ENCODE results near the gene LRWD1. TPM values are rescaled to one million over a fixed set of nuclear protein-coding genes. Genes with fewer than 3 reads are reported as not detected.

The LRWD1 gene
- total RNA-seq, 1 donor from 2014 or later: 16.1 TPM

DNA sequence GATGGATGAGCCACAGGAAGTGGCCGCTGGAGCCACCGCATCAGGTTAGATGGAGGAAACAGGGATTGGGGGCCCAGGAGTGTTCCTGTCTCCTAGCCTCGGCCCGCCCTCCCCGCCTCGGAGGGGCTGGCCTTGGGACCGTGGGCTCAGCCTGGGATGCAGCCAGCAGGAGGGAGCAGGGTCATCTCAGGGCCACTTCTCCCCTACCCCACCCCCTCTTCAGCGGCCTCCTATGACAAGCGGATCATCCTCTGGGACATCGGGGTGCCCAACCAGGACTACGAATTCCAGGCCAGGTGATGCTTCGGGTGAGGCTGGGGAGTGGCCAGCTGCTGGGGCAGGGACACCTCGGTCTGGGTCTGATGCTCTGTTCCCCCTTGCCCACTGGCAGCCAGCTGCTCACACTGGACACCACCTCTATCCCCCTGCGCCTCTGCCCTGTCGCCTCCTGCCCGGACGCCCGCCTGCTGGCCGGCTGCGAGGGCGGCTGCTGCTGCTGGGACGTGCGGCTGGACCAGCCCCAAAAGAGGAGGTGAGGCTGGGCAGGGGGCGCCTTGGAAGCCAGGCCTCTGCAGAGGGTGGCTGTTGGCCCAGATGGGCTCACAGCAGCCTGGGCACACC lies 4.7 kb downstream of the LRWD1 start:
- Mint-ChIP-seq H3K27ac (ENCODE audit: unreplicated experiment) (no peak overlapping the region), H3K27me3 (ENCODE audit: low read depth) (no peaks in the 10 kb centered on the region), H3K4me1 (ENCODE audit: low read depth) (peaks cover 10% of the 10 kb centered on the region), H3K36me3 (ENCODE audit: low read depth) (peaks cover 5% of the 10 kb centered on the region), H3K4me3 (ENCODE audit: unreplicated experiment) (no peak overlapping the region), H3K9me3 (ENCODE audit: low read depth) (no peaks in the 10 kb centered on the region)
- DNase-seq (ENCODE audit: low spot score): peak; percentile 83
- TF ChIP-seq, protein P1, sequence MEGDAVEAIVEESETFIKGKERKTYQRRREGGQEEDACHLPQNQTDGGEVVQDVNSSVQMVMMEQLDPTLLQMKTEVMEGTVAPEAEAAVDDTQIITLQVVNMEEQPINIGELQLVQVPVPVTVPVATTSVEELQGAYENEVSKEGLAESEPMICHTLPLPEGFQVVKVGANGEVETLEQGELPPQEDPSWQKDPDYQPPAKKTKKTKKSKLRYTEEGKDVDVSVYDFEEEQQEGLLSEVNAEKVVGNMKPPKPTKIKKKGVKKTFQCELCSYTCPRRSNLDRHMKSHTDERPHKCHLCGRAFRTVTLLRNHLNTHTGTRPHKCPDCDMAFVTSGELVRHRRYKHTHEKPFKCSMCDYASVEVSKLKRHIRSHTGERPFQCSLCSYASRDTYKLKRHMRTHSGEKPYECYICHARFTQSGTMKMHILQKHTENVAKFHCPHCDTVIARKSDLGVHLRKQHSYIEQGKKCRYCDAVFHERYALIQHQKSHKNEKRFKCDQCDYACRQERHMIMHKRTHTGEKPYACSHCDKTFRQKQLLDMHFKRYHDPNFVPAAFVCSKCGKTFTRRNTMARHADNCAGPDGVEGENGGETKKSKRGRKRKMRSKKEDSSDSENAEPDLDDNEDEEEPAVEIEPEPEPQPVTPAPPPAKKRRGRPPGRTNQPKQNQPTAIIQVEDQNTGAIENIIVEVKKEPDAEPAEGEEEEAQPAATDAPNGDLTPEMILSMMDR (IDR thresholded peaks at IDR 0.05): no peak

DNA sequence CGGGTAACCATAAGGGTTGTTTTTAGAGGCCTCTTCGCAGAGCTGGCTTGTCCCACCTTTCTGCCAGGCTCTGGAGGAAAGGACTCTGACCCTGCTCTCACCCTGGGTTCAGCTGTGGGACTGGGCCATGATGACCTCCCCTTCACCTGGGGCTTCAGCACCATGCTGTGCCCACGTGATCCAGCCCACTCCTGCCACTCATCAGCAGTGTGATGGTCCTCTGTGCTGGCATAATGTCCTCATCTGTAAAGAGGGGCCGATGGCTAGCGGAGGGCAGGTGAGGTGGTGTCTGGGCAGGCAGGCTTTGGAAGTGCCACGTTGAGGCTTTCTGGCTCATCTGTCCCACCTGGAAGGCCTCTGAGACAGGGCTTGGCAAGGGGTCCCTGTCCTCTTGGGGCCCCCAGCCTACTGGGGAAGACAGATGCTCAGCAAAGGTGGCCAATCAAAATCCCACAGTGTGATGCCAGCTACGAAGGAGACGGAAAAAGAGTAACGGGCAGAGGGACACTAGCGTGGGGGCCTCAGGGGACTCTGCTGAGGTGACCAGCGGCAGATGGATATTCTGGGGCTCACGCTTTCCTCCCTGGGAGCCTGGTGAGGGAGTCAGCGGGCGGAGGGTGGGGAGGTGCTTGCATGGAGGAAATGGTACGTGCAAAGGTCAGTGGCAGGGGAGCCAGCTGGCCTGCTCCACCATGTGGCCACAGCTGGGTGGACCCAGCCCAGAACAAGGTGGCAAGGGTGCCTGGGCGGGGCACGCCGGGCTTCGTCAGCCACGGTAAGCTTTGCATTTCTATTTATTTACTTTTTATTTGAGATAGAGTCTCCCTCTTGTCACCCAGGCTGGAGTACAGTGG lies 5.4 kb downstream of the LRWD1 start:
- peak; percentile 78 for DNase-seq (ENCODE audit: low spot score)
- Mint-ChIP-seq H3K36me3 (ENCODE audit: low read depth) (peaks cover 5% of the 10 kb centered on the region), H3K4me3 (ENCODE audit: unreplicated experiment) (no peak overlapping the region), H3K9me3 (ENCODE audit: low read depth) (no peaks in the 10 kb centered on the region), H3K27me3 (ENCODE audit: low read depth) (no peaks in the 10 kb centered on the region), H3K27ac (ENCODE audit: unreplicated experiment) (no peak overlapping the region), H3K4me1 (ENCODE audit: low read depth) (peaks cover 10% of the 10 kb centered on the region)
- TF ChIP-seq, protein P1 (IDR thresholded peaks at IDR 0.05): no peak

DNA sequence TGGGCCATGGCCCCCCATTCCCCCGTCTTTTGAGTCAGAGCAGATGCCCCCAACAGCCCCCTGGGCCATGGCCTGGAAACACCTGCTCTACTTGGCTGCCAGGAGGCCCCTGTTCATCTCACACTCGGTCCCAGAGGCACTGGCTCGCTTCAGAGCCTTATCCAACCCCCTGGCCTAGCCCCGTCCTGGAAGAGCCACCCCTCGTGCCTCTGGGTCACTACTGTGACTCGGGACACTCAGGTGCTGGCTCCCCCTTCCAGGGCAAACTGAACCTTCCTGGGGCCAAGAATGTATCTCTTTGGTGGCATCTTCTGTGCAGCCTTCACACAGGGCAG lies 7.0 kb downstream of the LRWD1 start:
- Mint-ChIP-seq H3K9me3 (ENCODE audit: low read depth) (no peaks in the 10 kb centered on the region), H3K4me1 (ENCODE audit: low read depth) (no peaks in the 10 kb centered on the region), H3K27me3 (ENCODE audit: low read depth) (no peaks in the 10 kb centered on the region), H3K27ac (ENCODE audit: unreplicated experiment) (no peak overlapping the region), H3K4me3 (ENCODE audit: unreplicated experiment) (no peak overlapping the region), H3K36me3 (ENCODE audit: low read depth) (peaks cover 5% of the 10 kb centered on the region)
- TF ChIP-seq, protein P1 (IDR thresholded peaks at IDR 0.05): no peak
- DNase-seq (ENCODE audit: low spot score): peak; percentile 77

DNA sequence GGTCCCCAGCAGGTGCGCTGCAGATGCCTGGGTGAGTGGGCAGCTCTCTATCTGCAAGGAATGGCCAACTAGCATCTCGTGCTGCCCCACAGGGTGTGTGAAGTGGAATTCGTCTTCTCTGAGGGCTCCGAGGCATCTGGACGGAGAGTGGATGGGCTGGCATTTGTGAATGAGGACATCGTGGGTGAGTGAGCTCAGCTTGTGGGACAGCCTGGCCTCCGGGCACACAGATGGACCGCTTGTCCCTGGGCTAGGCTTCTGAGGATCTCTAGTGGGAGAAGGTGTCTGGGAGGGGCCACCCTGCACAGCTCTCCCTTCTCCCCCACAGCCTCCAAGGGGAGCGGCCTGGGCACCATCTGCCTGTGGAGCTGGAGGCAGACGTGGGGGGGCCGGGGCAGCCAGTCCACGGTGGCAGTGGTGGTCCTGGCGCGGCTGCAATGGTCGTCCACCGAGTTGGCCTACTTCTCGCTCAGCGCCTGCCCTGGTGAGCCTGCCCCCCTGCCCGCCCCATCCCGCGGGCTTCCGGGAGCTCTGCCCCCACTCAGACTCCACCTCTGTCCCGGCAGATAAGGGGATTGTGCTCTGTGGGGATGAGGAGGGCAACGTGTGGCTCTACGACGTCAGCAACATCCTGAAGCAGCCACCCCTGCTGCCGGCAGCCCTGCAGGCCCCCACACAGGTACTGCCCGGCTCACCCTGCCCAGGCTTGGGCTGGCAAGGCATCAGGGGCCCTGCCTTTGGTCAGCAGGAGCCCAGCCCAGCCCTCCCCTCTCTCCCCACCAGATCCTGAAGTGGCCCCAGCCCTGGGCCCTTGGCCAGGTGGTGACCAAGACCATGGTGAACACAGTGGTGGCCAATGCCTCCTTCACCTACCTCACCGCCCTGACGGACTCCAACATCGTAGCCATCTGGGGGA lies 7.6 kb downstream of the LRWD1 start:
- H3K36me3 Mint-ChIP-seq (ENCODE audit: low read depth): peaks cover 5% of the 10 kb centered on the region
- no peaks in the 10 kb centered on the region for H3K4me1 Mint-ChIP-seq (ENCODE audit: low read depth)
- H3K4me3 Mint-ChIP-seq (ENCODE audit: unreplicated experiment): no peak overlapping the region
- H3K27me3 Mint-ChIP-seq (ENCODE audit: low read depth): no peaks in the 10 kb centered on the region
- no peak overlapping the region for H3K27ac Mint-ChIP-seq (ENCODE audit: unreplicated experiment)
- TF ChIP-seq, protein P1 (IDR thresholded peaks at IDR 0.05): no peak
- no peaks in the 10 kb centered on the region for H3K9me3 Mint-ChIP-seq (ENCODE audit: low read depth)
- peak; percentile 86 for DNase-seq (ENCODE audit: low spot score)

Data from chondrocyte (in vitro differentiated cells).